OCI-LY3 (cell line): ENCODE results near the gene CNDP2.

ENCODE experiments used
- CTCF ChIP-seq: fragments of 200-600, 300-600 bp; sonication (generic); IDR thresholded peaks from 2 replicates; pipeline ENCODE4 v1.5.1; 2014; ENCODE audit warnings: antibody characterized with exemption, low read length, low read depth
- EZH2phosphoT487 ChIP-seq: fragments of 200-600 bp; shearing (Covaris generic); IDR thresholded peaks from 2 replicates; pipeline ENCODE4 v1.6.1; 2018; ENCODE audit warnings: antibody characterized with exemption, mixed run types, low read depth

GRCh38 chr18:74508821-74509225 lies 12.7 kb downstream of the CNDP2 start:
- TF ChIP-seq CTCF = no peak
- TF ChIP-seq EZH2phosphoT487 = no peak
